Ishikawa (cell line): ENCODE data around the gene SMAD3.

ENCODE experiments used
- CEBPB ChIP-seq: IDR thresholded peaks from 2 replicates; pipeline ENCODE4 v1.6.1; 2012
- CREB1 ChIP-seq: IDR thresholded peaks from 2 replicates; pipeline ENCODE4 v1.6.1; 2012; ENCODE audit warnings: low read depth
- EGR1 ChIP-seq: IDR thresholded peaks from 2 replicates; pipeline ENCODE4 v1.6.1; 2012
- EP300 ChIP-seq: IDR thresholded peaks from 2 replicates; pipeline ENCODE4 v1.6.1; 2012; ENCODE audit warnings: borderline replicate concordance
- FOXM1 ChIP-seq: IDR thresholded peaks from 2 replicates; pipeline ENCODE4 v1.6.1; 2012; ENCODE audit warnings: low read depth, borderline replicate concordance
- MAX ChIP-seq: IDR thresholded peaks from 2 replicates; pipeline ENCODE4 v1.6.1; 2012
- NFIC ChIP-seq: IDR thresholded peaks from 2 replicates; pipeline ENCODE4 v1.6.1; 2012
- RAD21 ChIP-seq: IDR thresholded peaks from 2 replicates; pipeline ENCODE4 v1.6.1; 2012; ENCODE audit warnings: low read depth
- REST ChIP-seq: IDR thresholded peaks from 2 replicates; pipeline ENCODE4 v1.6.1; 2012; ENCODE audit warnings: low read depth, mild to moderate bottlenecking
- TAF1 ChIP-seq: IDR thresholded peaks from 2 replicates; pipeline ENCODE4 v1.6.1; 2012; ENCODE audit warnings: low read depth, mild to moderate bottlenecking
- TCF12 ChIP-seq: IDR thresholded peaks from 2 replicates; pipeline ENCODE4 v1.6.1; 2012; ENCODE audit warnings: low read depth
- TEAD4 ChIP-seq: IDR thresholded peaks from 2 replicates; pipeline ENCODE4 v1.6.1; 2012
- USF1 ChIP-seq: IDR thresholded peaks from 2 replicates; pipeline ENCODE4 v1.6.1; 2012
- YY1 ChIP-seq: IDR thresholded peaks from 2 replicates; pipeline ENCODE4 v1.6.1; 2012; ENCODE audit warnings: low read depth
- ZBTB7A ChIP-seq: IDR thresholded peaks from 2 replicates; pipeline ENCODE4 v1.6.1; 2012; ENCODE audit warnings: low read depth

The SMAD3 gene

GRCh38 chr15:67134871-67135492, 69.6 kb downstream of the SMAD3 start:
- TF ChIP-seq ZBTB7A (no peak; the same call in 1 of the 2 replicates), RAD21 (no peak), TCF12 (no peak), EGR1 (no peak), MAX (no peak), FOXM1 (no peak), TAF1 (no peak), EP300 (no peak), TEAD4 (no peak), NFIC (no peak), CREB1 (no peak), CEBPB (no peak), YY1 (no peak), REST (no peak)

GRCh38 chr15:67135494-67135893, 70.1 kb downstream of the SMAD3 start:
- TF ChIP-seq RAD21 (no peak), CEBPB (no peak)

- no peak for TF ChIP-seq USF1
Observed at GRCh38 chr15:67136802-67137201, 71.4 kb downstream of the SMAD3 start.

GRCh38 chr15:67137319-67137718, 71.9 kb downstream of the SMAD3 start:
- no peak for TF ChIP-seq FOXM1
- TF ChIP-seq NFIC = no peak
- no peak for TF ChIP-seq CEBPB
- no peak for TF ChIP-seq YY1
- no peak for TF ChIP-seq ZBTB7A
- TF ChIP-seq EP300 = no peak
- TF ChIP-seq CREB1 = no peak
- TF ChIP-seq USF1 = no peak
- TF ChIP-seq TAF1 = no peak
- no peak for TF ChIP-seq EGR1
- no peak for TF ChIP-seq MAX
- TF ChIP-seq TCF12 = no peak
- TF ChIP-seq REST = no peak
- TF ChIP-seq RAD21 = no peak

- TF ChIP-seq CREB1 (no peak), NFIC (no peak), TCF12 (no peak), CEBPB (no peak), REST (no peak), USF1 (no peak), MAX (no peak), EGR1 (no peak), TEAD4 (no peak), RAD21 (no peak), TAF1 (no peak), EP300 (no peak), ZBTB7A (no peak), FOXM1 (no peak), YY1 (no peak)
Observed at GRCh38 chr15:67137951-67138848, 72.8 kb downstream of the SMAD3 start.
